Astrocyte of the cerebellum (primary cell): ENCODE results near the gene SIAH1.
"Not testable (repeated sequence)": the region's sequence is repeated elsewhere in the genome, so short reads cannot be mapped to it uniquely, and the experiment has no call there.

ENCODE experiments used
- DNase-seq: peaks from one replicate; pipeline ENCODE4 v3.0.0-alpha.2; 2011; ENCODE audit warnings: low read depth
- H3K4me3 ChIP-seq: 2 replicates; pipeline ENCODE4 v1.5.1; 2011; ENCODE audit warnings: mild to moderate bottlenecking, low read depth, low read length, moderate library complexity
- in situ Hi-C: cut with HindIII; loops from 2 replicates; pipeline ENCODE4 v1.10.0; 2017; ENCODE audit warnings: low sequenced_read_pairs
- TF ChIP-seq, protein P1 (sequence below): IDR thresholded peaks from 2 replicates; pipeline ENCODE4 v1.5.1; 2012; ENCODE audit warnings: low read length, low read depth, moderate library complexity, mild to moderate bottlenecking; ENCODE audit errors: missing control alignments

The SIAH1 gene

DNA sequence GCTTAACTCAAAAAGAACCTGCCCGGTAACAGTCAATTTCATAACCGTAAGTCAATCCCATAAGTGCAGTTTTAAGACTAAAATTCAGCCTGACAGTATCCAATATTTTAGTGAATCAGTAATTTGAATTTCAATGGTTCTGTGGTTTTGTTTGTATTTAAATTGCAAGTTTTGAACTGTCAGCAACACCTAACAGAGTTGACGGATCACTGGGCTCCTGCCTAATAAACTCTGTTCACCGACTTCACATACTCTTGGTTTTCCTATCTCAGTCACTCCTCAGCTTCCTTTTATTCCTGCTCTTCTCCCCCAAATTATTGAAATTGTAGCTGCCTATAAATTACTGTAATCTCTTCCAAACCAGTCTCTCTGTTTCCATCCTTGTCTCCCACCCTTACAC lies 12.5 kb downstream of the SIAH1 start:
- DNase-seq = no peak
- in situ Hi-C loops = no loop called here
- H3K4me3 ChIP-seq = no peak overlapping the region
- TF ChIP-seq, protein P1, sequence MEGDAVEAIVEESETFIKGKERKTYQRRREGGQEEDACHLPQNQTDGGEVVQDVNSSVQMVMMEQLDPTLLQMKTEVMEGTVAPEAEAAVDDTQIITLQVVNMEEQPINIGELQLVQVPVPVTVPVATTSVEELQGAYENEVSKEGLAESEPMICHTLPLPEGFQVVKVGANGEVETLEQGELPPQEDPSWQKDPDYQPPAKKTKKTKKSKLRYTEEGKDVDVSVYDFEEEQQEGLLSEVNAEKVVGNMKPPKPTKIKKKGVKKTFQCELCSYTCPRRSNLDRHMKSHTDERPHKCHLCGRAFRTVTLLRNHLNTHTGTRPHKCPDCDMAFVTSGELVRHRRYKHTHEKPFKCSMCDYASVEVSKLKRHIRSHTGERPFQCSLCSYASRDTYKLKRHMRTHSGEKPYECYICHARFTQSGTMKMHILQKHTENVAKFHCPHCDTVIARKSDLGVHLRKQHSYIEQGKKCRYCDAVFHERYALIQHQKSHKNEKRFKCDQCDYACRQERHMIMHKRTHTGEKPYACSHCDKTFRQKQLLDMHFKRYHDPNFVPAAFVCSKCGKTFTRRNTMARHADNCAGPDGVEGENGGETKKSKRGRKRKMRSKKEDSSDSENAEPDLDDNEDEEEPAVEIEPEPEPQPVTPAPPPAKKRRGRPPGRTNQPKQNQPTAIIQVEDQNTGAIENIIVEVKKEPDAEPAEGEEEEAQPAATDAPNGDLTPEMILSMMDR = no peak

DNA sequence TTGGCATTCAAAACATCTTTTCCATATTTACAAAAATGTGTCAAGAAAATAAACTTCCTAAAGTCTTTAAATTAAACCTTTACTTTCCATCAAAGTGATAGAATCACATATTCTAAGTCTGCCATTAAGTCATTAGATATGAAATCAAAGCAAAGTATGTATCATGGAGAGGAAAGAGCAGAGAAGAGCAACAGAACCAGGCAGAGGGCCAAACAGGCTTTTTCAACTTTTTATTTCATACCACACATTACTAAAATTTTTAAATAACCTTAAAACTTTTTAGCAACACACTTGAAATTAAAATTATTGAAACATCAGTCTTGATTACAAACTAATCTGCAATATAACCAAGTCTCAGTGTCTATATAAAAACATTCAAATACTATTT lies 13.8 kb downstream of the SIAH1 start:
- no peak for DNase-seq
- H3K4me3 ChIP-seq = no peak overlapping the region
- TF ChIP-seq, protein P1 = no peak
- in situ Hi-C loops = no loop called here

DNA sequence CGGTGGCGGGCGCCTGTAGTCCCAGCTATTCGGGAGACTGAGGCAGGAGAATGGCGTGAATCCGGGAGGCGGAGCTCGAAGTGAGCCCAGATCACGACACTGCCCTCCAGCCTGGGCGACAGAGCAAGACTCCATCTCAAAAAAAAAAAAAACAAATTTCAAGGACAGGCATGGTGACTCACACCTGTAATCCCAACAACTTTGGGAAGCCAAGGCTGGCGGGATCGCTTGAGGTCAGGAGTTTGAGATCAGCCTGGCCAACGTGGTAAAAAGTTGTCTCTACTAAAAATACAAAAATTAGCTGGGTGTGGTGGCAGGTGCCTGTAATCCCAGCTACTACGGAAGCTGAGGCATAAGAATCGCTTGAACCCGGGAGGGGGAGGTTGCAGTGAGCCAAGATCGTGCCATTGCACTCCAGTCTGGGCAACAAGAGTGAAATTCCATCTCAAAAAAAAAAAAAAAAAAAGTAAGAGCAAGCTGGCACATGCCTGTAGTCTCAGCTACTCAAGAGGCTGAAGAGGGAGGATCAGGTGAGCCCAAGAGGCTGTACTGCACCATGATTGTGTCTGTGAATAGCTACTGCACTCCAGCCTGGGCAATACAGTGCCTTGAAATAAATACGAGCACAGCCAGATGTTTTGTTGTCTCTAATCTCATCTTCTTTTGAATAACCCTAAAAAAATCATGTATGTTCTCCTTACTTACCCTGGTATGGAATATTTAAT lies 14.4 kb downstream of the SIAH1 start:
- DNase-seq, H3K4me3 ChIP-seq, in situ Hi-C loops: not testable (repeated sequence)

DNA sequence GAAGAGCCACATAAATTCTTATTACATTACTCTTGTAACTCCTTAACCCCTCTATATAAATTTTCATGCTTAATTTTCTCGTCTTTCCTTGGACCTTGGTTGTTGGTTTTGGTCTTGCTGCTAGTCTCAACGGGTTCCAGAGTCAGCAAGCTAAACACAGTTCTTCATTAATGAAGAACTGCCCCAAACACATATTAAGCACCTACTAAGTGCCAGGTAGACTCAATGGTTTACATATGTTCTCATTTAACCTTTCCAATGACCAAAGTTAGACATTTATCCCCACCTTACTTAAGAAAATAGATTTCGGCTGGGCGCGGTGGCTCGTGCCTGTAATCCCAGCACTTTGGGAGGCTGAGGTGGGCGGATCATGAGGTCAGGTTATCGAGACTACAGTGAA lies 15.0 kb downstream of the SIAH1 start:
- in situ Hi-C loops = no loop called here
- no peak for DNase-seq
- TF ChIP-seq, protein P1 = no peak
- H3K4me3 ChIP-seq = no peak overlapping the region

DNA sequence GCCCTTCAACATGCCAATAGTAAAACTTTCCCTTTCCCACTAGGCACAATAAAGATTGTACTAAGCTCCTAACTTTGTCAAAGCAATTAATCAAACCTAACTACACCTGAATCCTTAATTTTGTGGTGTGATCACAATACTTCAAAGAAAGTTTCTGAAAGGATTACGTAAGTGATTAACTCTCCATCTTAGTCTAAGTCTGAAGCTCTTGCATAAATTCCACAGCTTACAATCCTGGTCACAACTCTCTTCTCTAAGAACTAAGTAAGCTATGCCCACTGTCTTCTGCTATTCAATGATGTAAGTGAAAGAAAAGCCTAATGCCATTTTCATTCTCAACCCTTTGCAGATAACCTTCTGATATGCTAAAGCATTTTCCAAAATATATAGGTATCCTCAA lies 15.4 kb downstream of the SIAH1 start:
- DNase-seq = no peak
- no peak overlapping the region for H3K4me3 ChIP-seq
- TF ChIP-seq, protein P1 = no peak
- in situ Hi-C loops = no loop called here

DNA sequence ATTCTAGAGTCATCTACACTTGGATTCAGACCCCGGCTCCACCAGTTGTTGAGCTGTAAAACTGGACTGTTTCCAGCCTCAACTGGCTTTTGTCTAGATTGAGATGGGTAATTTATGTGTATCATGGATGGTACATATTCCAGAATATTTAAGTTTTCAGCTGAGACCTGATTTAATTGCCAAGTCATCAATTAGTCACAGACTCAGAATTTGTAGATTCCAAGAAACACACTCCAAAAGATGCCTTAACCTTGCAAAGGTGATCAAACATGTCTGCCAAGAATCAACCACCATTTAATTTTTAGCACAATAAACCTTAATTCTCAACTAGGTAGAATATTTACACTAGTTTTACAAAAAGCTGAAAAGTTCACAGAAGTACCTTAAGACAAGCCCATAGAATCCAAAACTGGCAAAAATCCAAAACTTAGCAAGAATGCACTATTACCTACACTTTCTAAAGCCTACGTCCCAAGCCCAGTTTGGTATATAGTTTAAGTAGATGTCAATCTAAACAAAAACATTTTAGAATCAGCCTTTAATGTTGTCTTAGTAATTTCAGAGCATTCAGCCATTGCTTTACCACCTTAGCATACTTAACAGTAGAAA lies 17.7 kb downstream of the SIAH1 start:
- H3K4me3 ChIP-seq = no peak overlapping the region
- in situ Hi-C loops = no loop called here
- TF ChIP-seq, protein P1 = no peak
- no peak for DNase-seq

DNA sequence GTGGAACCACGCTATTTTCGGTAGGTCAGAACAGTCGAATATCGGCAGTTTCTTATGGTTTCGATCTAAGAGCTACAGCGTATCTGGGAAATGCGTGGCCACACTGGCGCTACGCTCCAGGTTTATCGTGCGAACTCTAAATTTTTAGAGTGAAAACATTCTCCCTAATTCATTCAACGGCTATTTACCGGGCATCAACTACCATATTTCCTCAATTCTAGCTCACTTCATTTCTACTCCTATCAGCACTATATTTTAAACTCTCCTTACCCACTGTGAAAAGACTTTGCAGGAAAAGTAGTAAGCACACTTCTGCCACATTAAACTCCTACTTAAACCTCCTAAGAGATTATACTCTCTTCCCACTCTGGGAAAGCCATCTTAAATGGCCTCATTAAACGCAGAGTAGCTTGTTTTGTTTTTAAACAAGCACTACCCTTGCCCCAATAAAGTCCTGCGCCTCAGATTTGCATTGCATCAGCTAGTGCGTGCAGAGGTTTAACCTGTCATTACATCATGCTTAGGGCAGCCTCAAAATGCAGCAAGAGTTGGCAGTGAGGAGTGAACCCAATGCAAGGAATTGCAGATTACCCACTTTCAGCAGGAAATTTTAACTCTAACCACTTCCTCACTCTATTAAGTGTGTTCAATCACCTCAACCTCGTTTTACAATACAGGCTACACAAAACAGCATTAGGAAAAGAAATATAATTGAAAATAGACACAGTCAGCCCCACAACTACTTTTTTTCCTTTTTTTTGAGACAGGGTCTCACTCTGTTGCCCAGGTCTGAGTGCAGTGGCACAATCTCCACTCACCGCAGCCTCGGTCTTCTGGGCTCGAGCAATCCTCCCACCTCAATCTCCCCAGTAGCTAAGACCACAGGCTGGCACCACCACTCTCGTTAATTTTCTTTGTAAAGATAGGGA lies 18.8 kb downstream of the SIAH1 start:
- TF ChIP-seq, protein P1 = no peak
- peak overlapping the region; percentile 53 for H3K4me3 ChIP-seq
- in situ Hi-C loops = no loop called here
- peak; percentile 66 for DNase-seq
